Loucy (cell line): ENCODE results near the gene DCP2.

Source experiments
- CTCF ChIP-seq: fragments of 200-600 bp; sonication (generic); conservative IDR thresholded peaks from 2 replicates; pipeline ENCODE4 v1.5.1; 2014; ENCODE audit warnings: mild to moderate bottlenecking, antibody characterized with exemption, low read length
- EZH2phosphoT487 ChIP-seq: fragments of 200-600 bp; IDR thresholded peaks from 2 replicates; pipeline ENCODE4 v1.6.1; 2018; ENCODE audit warnings: antibody characterized with exemption, mild to moderate bottlenecking, moderate library complexity, borderline replicate concordance

DNA sequence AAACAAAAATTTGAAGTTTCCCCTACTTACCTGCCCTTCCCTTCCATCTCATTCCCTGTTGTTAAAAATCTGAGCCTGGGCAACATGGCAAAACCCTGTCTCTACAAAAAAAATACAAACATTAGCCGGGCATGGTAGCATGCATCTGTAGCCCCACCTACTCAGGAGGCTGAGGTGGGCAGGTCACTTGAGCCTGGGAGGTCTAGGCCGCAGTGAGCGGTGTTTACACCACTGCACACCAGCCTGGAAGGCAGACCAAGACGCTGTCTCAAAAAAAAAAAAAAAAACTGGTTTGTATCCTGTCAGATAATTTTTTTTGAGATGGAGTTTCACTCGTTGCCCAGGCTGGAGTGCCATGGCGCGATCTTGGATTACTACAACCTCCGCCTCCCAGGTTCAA, 38.3 kb upstream of the DCP2 start:
- TF ChIP-seq CTCF (no peak), EZH2phosphoT487 (no peak)
